VCaP (cell line): ENCODE measurements around the gene PAX5.
A peak's percentile ranks its signal among the peaks of the same experiment; 100 is the strongest.

Experiments used
- H3K27ac ChIP-seq: fragments of 450-650 bp; 2 replicates; pipeline ENCODE4 v1.5.1; 2017
- CTCF ChIP-seq: fragments of 450-650 bp; conservative IDR thresholded peaks from 2 replicates; pipeline ENCODE4 v1.5.1; 2017; ENCODE audit warnings: mild to moderate bottlenecking, moderate library complexity

The PAX5 gene

GRCh38 chr9:37040508-37041127, 6.5 kb upstream of the PAX5 start:
- TF ChIP-seq CTCF = no peak
- no peak overlapping the region for H3K27ac ChIP-seq

GRCh38 chr9:37038943-37039464, 4.9 kb upstream of the PAX5 start:
- H3K27ac ChIP-seq = no peak overlapping the region
- no peak for TF ChIP-seq CTCF

GRCh38 chr9:37038302-37038942, 4.4 kb upstream of the PAX5 start:
- no peak overlapping the region for H3K27ac ChIP-seq
- TF ChIP-seq CTCF = no peak

GRCh38 chr9:37037503-37038301, 3.6 kb upstream of the PAX5 start:
- H3K27ac ChIP-seq = peak overlapping the region; percentile 94
- TF ChIP-seq CTCF = no peak

- no peak for TF ChIP-seq CTCF
- peak overlapping the region; percentile 94 for H3K27ac ChIP-seq
Measured at GRCh38 chr9:37036776-37037502, 2.9 kb upstream of the PAX5 start.

GRCh38 chr9:37036371-37036775, 2.3 kb upstream of the PAX5 start:
- H3K27ac ChIP-seq = peak overlapping the region; percentile 94
- TF ChIP-seq CTCF = 0 out of 2 replicates have a peak, but pooled peaks have one; percentile 7
